HG03342 (cell line): ENCODE measurements around the gene GNG14.
A peak's percentile ranks its signal among the peaks of the same experiment; 100 is the strongest.
"Not testable (repeated sequence)": the region's sequence is repeated elsewhere in the genome, so short reads cannot be mapped to it uniquely, and the experiment has no call there.

ENCODE experiments used
- ATAC-seq: cut with Tn5 transposase; IDR thresholded peaks from one replicate; pipeline ENCODE4 v1.9.1; 2021; ENCODE audit warnings: mild to moderate bottlenecking, moderate library complexity; ENCODE audit not compliant: unreplicated experiment

The GNG14 gene

GRCh38 chr19:12666265-12667048 is 21.3 kb upstream of the GNG14 start, which contains the start of the genes MAN2B1 and WDR83:
MAN2B1 (minus strand) TSS chr19:12666742; CDS start chr19:12666701, 41 bp downstream.
WDR83 (plus strand) TSS chr19:12666807; CDS start chr19:12669791, 2,984 bp downstream.
- peak; percentile 39 for ATAC-seq

GRCh38 chr19:12667731-12668302 is 20.0 kb upstream of the GNG14 start:
- ATAC-seq: no peak

- no peak for ATAC-seq
Measured at GRCh38 chr19:12668346-12668745, 19.5 kb upstream of the GNG14 start.

GRCh38 chr19:12668932-12669269 is 18.9 kb upstream of the GNG14 start:
- no peak for ATAC-seq

GRCh38 chr19:12669270-12670158 is 18.3 kb upstream of the GNG14 start:
- no peak for ATAC-seq

GRCh38 chr19:12670159-12670928 is 17.5 kb upstream of the GNG14 start:
- ATAC-seq: no peak

- no peak for ATAC-seq
Measured at GRCh38 chr19:12672744-12673143, 15.1 kb upstream of the GNG14 start.

GRCh38 chr19:12675399-12675798 is 12.4 kb upstream of the GNG14 start:
- no peak for ATAC-seq

- ATAC-seq: no peak
Measured at GRCh38 chr19:12675940-12676339, 11.9 kb upstream of the GNG14 start.

GRCh38 chr19:12676384-12676792 is 11.4 kb upstream of the GNG14 start:
- no peak for ATAC-seq

- ATAC-seq: no peak
Measured at GRCh38 chr19:12676928-12677327, 10.9 kb upstream of the GNG14 start.

- not testable (repeated sequence) for ATAC-seq
Measured at GRCh38 chr19:12678039-12678438, 9.8 kb upstream of the GNG14 start.

GRCh38 chr19:12680034-12680433 is 7.8 kb upstream of the GNG14 start:
- ATAC-seq: no peak

- ATAC-seq: peak; percentile 58
Measured at GRCh38 chr19:12681074-12681987, 6.5 kb upstream of the GNG14 start, which contains the start of gene DHPS. DHPS (minus strand) TSS chr19:12681880; CDS start chr19:12681766, 114 bp downstream.

- ATAC-seq: no peak
Measured at GRCh38 chr19:12685831-12686230, 2.0 kb upstream of the GNG14 start.

GRCh38 chr19:12689012-12689411 is 1.2 kb downstream of the GNG14 start:
- no peak for ATAC-seq

- ATAC-seq: no peak
Measured at GRCh38 chr19:12689581-12690216, 1.9 kb downstream of the GNG14 start.

GRCh38 chr19:12692960-12693359 is 5.2 kb downstream of the GNG14 start:
- no peak for ATAC-seq

GRCh38 chr19:12694641-12695040 is 6.8 kb downstream of the GNG14 start:
- ATAC-seq: no peak
